PC-9 (cell line): Measurements from ENCODE around the gene MLX.

Experiments used
- CTCF ChIP-seq: fragments of 200-600 bp; sonication (generic); conservative IDR thresholded peaks from 2 replicates; pipeline ENCODE4 v1.6.1; 2017; ENCODE audit warnings: mixed run types, antibody characterized with exemption, mild to moderate bottlenecking, moderate library complexity
- EZH2 ChIP-seq: fragments of 200-600 bp; sonication (generic); IDR thresholded peaks from 2 replicates; pipeline ENCODE4 v1.8.0; 2017; ENCODE audit warnings: antibody characterized with exemption, low read depth

DNA sequence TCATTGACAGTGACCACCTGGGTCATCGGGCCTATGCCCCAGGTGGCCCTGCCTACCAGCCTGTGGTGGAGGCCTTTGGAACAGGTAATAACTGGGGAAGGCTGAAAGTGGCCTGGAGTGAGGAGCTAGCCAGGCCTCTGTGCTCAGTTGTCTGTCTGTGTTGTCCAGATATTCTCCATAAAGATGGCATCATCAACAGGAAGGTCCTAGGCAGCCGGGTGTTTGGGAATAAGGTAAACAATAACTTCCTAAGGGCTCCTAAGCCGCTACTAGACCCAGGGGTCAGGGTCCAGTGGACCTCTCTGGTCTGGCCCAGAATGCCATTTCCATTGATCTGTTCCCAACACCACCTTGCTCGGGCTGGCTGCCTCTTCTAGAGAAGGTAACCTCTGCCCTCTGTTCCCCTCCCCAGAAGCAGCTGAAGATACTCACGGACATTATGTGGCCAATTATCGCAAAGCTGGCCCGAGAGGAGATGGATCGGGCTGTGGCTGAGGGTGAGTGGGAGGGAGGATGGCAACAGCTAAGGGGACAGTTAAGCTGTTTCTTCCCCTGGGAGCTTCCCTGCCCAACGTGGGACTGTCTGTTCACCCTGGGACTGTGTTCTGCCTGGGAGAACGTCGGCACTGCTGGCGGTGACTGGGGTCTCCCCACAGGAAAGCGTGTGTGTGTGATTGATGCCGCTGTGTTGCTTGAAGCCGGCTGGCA is 1.9 kb upstream of the MLX start:
- no peak for TF ChIP-seq CTCF
- no peak for TF ChIP-seq EZH2
